Endothelial cell (in vitro differentiated cells): ENCODE measurements around the gene PREPL. TPM values are rescaled to one million over a fixed set of nuclear protein-coding genes. Genes with fewer than 3 reads are reported as not detected.
A peak's percentile ranks its signal among the peaks of the same experiment; 100 is the strongest.
"Not testable (repeated sequence)": the region's sequence is repeated elsewhere in the genome, so short reads cannot be mapped to it uniquely, and the experiment has no call there.

Experiments used
- DNase-seq: peaks from one replicate; pipeline ENCODE4 v3.0.0; 2021; ENCODE audit warnings: low spot score
- H3K27ac Mint-ChIP-seq: one replicate; pipeline ENCODE4 v1.8.0; 2021; ENCODE audit warnings: mixed read lengths, inconsistent platforms; ENCODE audit not compliant: unreplicated experiment
- H3K27me3 Mint-ChIP-seq: one replicate; pipeline ENCODE4 v1.8.0; 2021; ENCODE audit warnings: mild to moderate bottlenecking, moderate library complexity, mixed read lengths, inconsistent platforms; ENCODE audit not compliant: unreplicated experiment
- H3K36me3 Mint-ChIP-seq: one replicate; pipeline ENCODE4 v1.8.0; 2021; ENCODE audit warnings: mild to moderate bottlenecking, low read depth, mixed read lengths, inconsistent platforms; ENCODE audit not compliant: unreplicated experiment
- H3K4me1 Mint-ChIP-seq: one replicate; pipeline ENCODE4 v1.8.0; 2021; ENCODE audit warnings: mild to moderate bottlenecking, mixed read lengths, inconsistent platforms; ENCODE audit not compliant: unreplicated experiment
- H3K4me3 Mint-ChIP-seq: one replicate; pipeline ENCODE4 v1.8.0; 2021; ENCODE audit warnings: mild to moderate bottlenecking, mixed read lengths, inconsistent platforms; ENCODE audit not compliant: unreplicated experiment
- H3K9me3 Mint-ChIP-seq: one replicate; pipeline ENCODE4 v1.8.0; 2021; ENCODE audit warnings: mixed read lengths, inconsistent platforms; ENCODE audit not compliant: unreplicated experiment
- CTCF ChIP-seq: fragments of 200-600 bp; sonication (generic); IDR thresholded peaks from one replicate; pipeline ENCODE4 v1.5.0; 2021; ENCODE audit warnings: antibody characterized with exemption; ENCODE audit not compliant: unreplicated experiment
- total RNA-seq: library from RNA; stranded (reverse); fragmentation: NEBNext Ultra II Directional; extraction: Animal tissue kit (Norgen Biotek cat#: 25700); gene quantifications from one replicate; pipeline ENCODE4 v1.2.1, GENCODE V29; 2021; ENCODE audit not compliant: unreplicated experiment

Gene PREPL
- total RNA-seq, 1 donor from 2014 or later: 16.3 TPM

- H3K4me1 Mint-ChIP-seq: no peaks in the 10 kb centered on the region
- DNase-seq: no peak
- no peak overlapping the region for H3K27ac Mint-ChIP-seq
- peaks cover 23% of the 10 kb centered on the region for H3K36me3 Mint-ChIP-seq
- no peak for TF ChIP-seq CTCF
- no peaks in the 10 kb centered on the region for H3K27me3 Mint-ChIP-seq
- H3K4me3 Mint-ChIP-seq: no peak overlapping the region
- peaks cover 14% of the 10 kb centered on the region for H3K9me3 Mint-ChIP-seq
These were observed 46.9 kb downstream of the PREPL start for GRCh38 chr2:44314362-44314761.

GRCh38 chr2:44310287-44310686 lies 51.0 kb downstream of the PREPL start:
- Mint-ChIP-seq H3K27ac (no peak overlapping the region), H3K27me3 (no peaks in the 10 kb centered on the region), H3K4me3 (peak overlapping the region; percentile 60), H3K36me3 (peaks cover 27% of the 10 kb centered on the region), H3K9me3 (peaks cover 17% of the 10 kb centered on the region), H3K4me1 (no peaks in the 10 kb centered on the region)
- TF ChIP-seq CTCF: no peak
- no peak for DNase-seq

DNA sequence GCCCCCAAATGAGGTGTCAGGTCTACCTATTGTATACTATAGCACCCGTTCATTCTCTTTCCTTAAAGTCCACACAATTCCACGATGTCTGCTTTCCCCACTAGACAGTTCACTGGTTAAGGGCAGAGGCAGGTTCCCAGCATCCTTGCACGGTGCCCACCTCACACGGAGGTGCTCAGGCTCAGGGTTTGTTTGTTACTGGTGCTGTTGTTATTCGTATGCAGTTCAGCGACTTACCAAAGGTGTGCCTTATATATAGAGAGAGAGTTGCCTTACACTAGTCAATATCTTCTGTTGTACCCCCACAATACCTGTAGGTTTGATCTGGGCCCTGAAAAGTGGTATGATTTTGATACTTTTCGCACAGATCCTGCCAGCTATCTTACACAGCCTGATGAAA lies 55.4 kb downstream of the PREPL start:
- no peak overlapping the region for H3K27ac Mint-ChIP-seq
- H3K27me3 Mint-ChIP-seq: no peaks in the 10 kb centered on the region

DNA sequence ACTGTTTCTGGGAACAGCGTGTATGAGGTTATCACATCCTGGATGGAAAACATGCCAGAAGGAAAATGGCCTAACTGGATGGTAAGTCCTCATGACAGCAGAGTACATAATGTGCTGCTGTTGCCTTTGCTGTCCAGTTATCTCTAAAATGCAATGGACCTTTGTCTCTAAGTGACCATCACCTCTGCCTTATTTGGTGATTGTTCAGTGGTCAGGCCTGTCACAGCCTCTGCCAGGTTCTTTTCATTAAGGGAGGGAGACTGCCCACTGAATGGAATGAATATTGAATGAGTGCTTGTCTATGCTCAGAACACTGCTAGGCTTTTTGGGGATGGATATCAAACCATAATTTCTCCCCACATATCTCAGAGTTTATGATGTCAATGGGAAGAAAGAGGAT lies 57.0 kb downstream of the PREPL start:
- no peak for DNase-seq
- H3K36me3 Mint-ChIP-seq: peaks cover 2% of the 10 kb centered on the region
- peaks cover 2% of the 10 kb centered on the region for H3K9me3 Mint-ChIP-seq
- H3K4me1 Mint-ChIP-seq: no peaks in the 10 kb centered on the region
- no peak for TF ChIP-seq CTCF
- no peaks in the 10 kb centered on the region for H3K27me3 Mint-ChIP-seq
- H3K4me3 Mint-ChIP-seq: no peak overlapping the region
- H3K27ac Mint-ChIP-seq: no peak overlapping the region

More for the DNA sequence above, 55.4 kb downstream of the PREPL start:
- H3K4me3 Mint-ChIP-seq: no peak overlapping the region
- peaks cover 12% of the 10 kb centered on the region for H3K36me3 Mint-ChIP-seq
- no peak for DNase-seq
- H3K4me1 Mint-ChIP-seq: no peaks in the 10 kb centered on the region
- no peak for TF ChIP-seq CTCF
- peaks cover 10% of the 10 kb centered on the region for H3K9me3 Mint-ChIP-seq

DNA sequence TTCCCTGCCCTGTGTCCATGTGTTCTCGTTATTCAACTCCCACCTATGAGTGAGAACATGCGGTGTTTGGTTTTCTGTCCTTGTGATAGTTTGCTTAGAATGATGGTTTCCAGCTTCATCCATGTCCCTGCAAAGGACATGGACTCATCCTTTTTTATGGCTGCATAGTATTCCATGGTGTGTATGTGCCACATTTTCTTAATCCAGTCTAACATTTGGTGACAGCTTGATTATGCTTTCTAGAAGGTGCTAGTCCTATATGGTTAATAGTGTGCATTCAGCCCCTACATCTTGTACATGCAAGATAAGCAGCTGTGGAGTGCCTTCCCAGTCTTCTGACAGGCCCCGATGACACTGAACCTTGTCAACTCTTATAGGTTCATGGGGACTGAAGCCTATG lies 57.5 kb downstream of the PREPL start:
- not testable (repeated sequence) for H3K4me1 Mint-ChIP-seq, H3K36me3 Mint-ChIP-seq, H3K27me3 Mint-ChIP-seq, H3K27ac Mint-ChIP-seq, DNase-seq, H3K4me3 Mint-ChIP-seq, H3K9me3 Mint-ChIP-seq

DNA sequence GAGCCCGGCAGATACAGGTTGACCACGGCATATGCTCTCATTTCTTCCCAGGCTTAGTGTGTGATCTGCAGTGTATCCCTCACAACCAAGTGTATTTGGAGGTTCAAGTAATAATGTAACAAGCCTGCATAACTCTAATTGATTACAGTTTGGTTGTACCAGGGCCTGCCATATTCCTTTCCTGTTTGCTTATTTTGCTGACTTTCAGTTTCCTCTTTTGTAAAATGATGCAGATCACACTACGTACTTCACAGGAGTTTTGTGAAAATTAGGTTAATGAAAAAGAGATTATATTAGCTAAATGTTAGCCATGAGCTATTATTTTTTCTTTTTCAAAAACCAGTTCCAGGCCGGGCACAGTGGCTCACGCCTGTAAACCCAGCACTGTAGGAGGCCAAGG lies 60.2 kb downstream of the PREPL start:
- H3K9me3 Mint-ChIP-seq: no peaks in the 10 kb centered on the region
- no peak overlapping the region for H3K4me3 Mint-ChIP-seq
- H3K27me3 Mint-ChIP-seq: no peaks in the 10 kb centered on the region
- no peak overlapping the region for H3K27ac Mint-ChIP-seq
- DNase-seq: no peak
- no peaks in the 10 kb centered on the region for H3K36me3 Mint-ChIP-seq
- no peaks in the 10 kb centered on the region for H3K4me1 Mint-ChIP-seq
- no peak for TF ChIP-seq CTCF
